Measurements from ENCODE around the gene RIF1.

The RIF1 gene, protein sequence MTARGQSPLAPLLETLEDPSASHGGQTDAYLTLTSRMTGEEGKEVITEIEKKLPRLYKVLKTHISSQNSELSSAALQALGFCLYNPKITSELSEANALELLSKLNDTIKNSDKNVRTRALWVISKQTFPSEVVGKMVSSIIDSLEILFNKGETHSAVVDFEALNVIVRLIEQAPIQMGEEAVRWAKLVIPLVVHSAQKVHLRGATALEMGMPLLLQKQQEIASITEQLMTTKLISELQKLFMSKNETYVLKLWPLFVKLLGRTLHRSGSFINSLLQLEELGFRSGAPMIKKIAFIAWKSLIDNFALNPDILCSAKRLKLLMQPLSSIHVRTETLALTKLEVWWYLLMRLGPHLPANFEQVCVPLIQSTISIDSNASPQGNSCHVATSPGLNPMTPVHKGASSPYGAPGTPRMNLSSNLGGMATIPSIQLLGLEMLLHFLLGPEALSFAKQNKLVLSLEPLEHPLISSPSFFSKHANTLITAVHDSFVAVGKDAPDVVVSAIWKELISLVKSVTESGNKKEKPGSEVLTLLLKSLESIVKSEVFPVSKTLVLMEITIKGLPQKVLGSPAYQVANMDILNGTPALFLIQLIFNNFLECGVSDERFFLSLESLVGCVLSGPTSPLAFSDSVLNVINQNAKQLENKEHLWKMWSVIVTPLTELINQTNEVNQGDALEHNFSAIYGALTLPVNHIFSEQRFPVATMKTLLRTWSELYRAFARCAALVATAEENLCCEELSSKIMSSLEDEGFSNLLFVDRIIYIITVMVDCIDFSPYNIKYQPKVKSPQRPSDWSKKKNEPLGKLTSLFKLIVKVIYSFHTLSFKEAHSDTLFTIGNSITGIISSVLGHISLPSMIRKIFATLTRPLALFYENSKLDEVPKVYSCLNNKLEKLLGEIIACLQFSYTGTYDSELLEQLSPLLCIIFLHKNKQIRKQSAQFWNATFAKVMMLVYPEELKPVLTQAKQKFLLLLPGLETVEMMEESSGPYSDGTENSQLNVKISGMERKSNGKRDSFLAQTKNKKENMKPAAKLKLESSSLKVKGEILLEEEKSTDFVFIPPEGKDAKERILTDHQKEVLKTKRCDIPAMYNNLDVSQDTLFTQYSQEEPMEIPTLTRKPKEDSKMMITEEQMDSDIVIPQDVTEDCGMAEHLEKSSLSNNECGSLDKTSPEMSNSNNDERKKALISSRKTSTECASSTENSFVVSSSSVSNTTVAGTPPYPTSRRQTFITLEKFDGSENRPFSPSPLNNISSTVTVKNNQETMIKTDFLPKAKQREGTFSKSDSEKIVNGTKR (N-terminal part only)

DNA sequence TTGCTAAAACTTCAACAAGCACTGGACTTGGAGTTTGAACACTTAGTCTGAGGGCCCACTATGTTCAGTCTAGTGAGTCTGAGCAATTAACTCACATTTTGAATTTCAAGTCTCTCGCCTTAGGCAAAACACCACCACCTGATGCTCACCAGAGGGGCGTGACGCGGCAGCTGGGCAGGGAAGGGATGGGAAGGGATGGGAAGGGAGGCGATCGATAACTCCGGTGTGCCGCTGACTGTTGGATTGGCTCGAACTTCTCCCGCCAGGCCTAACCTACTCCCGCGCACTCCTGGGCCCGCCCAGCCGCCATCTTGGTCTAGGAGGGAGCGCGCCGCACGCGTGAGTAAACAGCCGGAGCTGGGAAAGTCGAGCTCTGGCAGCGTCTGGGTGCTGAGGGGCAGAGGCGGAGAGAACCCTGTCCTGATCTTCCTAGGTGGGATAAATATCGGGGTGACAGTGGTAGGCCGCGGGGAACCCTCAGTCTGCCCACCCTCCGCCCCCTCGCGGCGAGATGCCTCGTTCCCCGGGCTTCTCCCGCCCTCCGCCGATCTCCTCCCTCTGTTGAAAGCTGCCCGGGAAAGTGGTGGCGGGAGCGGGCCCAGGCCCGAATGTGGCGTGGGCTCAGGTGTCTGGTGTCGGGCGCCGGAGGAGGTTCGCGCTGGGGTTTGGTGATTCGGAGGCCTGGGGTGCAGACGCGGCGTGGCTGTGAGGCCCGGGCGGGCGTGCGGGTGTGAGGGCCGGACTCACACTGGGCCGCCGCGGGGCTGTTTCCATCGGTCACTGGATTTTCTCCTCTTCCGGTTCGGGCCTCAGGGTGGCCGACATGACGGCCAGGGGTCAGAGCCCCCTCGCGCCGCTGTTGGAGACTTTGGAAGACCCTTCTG, at the start of gene RIF1:
RIF1 (plus strand) TSS at position 302 of the 884 bp plus-strand sequence; CDS start at position 824, 522 bp downstream.
- peak; percentile 76 for DNase-seq

DNA sequence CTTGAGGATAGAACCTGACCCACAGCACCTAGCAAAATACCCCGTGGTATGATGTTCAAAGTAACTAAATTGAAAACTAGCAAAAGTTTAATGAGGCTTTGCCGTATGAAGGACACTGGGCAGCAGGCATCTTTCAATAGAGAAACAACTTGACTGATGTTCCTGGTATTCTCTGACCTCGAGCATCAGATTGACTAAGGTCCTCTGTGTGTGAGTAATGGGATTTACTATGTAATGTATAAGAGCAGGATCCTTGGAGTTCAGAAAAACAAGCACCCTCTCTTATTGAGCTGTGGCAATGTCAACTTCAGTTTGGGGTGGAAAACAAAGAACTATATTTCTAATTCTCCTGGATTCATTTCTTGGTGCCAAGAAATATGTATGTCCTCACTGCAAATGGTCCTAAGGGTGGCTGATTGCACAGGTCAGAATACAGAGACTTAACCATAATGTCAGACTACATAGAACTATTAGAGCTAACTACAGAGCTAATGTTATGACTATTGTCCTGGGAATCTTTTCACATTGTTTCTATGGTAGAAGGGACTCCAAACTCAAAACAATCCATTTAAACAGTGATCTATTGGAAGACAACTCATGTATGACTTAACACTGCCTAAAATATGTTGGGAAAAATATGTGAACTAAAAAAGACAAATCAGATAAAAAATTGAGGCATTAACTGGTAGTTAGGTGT, 47.9 kb upstream of the RIF1 start:
- DNase-seq = no peak

DNA sequence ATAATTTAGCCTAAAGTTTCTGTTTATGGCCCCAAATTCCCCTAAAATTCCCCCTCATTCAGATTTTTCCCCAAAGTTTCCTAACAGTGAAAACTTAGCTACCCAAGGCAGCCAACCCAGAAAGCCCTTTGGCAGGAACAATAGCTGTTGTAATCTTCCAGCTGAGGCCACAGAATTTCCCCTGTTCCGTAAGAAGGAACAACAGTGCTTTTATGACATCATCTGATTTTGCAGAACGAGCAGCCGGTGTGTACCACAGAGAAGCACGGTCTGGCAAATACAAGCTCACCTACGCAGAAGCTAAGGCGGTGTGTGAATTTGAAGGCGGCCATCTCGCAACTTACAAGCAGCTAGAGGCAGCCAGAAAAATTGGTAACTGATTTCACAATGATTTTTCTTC, 46.0 kb upstream of the RIF1 start:
- DNase-seq = peak; percentile 63

DNA sequence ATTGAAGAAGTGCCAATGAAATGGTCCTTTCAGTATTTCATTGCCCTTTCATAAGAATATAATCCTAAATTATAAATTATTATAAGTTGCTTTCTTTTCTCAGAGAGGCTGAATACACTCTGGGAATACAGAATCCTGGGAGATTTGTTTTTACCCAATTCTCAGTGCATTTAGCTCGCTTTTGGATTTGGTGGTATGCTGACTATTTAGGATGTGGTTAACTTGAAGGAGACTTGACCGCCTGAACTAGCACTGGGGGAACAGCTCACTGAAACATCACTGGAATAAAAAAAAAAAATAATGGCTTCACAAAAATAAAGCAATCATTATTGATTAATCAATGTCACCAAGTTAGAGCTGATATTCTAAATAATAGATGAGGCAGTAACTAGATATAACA, 42.1 kb upstream of the RIF1 start:
- DNase-seq = no peak

DNA sequence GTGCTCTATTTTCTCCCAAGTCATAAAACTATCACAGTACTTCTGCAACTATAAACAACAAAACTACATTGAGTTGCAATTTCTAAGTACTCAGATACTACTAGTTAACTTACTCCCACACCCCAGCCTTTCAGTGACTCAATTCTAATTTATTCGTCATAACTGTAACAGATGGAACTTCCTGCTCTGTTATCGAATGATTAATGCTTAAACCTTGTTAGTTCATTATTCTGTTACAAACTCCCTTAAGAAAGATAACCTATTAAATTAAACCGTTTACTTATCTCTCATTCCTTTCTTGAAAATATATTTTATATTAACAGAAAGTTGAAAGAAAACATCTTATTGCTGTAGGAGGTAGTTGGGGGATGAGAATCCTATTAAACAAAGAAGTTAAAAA, 35.3 kb upstream of the RIF1 start:
- DNase-seq = no peak

DNA sequence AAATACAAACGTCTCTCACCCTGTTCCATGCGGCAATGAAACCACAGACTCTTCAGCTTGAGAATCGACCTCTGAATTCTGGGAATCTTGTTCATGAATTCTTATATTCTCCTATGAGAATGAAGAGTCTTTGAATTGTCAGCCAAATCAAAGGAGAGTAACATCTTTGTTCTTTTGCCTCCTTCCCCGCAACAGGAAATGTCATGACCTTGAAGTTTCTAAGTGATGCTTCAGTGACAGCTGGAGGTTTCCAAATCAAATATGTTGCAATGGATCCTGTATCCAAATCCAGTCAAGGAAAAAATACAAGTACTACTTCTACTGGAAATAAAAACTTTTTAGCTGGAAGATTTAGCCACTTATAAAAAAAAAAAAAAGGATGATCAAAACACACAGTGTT, 30.5 kb upstream of the RIF1 start:
- DNase-seq = no peak

DNA sequence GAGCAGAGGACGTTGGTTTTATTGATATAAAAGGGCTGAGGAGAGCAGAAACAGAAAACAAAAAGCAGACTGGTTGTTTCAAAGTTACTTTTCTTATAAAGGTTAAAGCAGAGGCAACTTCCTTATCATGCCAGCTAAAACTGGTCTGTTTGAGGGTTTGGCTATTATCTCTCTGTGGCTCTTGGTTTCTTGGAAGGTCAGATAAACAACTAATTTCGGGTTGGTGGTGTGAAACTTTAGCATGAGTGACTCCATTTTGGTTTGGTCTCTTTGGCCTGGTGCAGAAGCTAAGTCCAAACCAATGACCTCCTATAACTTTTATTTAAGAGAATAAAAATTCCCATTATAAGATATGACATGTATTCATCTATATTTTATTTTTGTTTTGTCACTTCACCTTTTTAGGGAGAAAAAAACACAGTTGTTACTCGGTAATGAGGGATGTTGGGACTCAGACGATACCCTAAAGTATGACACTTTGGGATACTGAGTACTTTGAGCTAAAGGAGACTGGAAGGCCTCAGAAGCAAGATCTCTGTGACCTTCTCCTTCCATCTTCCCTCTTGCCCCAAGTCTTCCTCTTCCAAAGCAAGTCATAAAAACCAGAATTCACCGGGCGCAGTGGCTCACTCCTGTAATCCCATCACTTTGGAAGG, 29.0 kb upstream of the RIF1 start:
- no peak for DNase-seq

DNA sequence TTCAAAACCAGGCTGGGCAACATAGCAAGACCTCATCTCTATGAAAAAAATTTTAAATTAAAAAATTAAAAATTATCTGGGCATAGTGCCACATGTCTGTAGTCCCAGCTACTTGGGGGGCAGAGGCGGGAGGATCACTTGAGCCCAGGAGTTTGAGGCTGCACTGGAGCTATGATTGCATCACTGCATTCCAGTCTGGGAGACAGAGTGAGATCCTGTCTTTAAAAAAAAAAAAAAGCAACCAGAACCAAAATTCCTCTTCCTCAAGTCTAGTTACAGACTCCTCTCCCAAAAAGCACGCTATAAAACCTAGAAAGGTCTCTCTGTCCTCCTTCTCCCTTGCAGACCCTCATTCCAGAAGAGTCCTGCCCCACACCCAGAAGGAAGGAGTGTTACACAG, 28.4 kb upstream of the RIF1 start:
- no peak for DNase-seq

DNA sequence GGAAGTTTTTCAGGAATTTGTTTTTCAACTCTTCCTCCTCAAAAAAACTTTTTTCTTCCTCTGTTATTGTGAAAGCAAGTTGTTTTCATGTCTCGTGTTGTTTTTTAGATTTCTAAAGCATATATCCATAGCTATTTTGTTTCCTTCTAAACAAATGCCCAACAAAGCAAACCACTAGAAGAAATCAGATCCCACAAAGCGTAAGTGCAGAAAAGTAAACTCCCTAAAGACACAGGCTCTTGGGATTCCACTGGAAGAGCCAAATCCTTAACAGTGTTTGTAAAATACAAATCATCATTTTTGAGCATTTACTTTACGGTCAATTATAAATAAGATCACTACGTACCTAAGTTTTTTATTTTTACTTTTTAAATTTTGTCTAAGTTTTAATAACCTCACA, 21.7 kb upstream of the RIF1 start:
- DNase-seq = no peak

DNA sequence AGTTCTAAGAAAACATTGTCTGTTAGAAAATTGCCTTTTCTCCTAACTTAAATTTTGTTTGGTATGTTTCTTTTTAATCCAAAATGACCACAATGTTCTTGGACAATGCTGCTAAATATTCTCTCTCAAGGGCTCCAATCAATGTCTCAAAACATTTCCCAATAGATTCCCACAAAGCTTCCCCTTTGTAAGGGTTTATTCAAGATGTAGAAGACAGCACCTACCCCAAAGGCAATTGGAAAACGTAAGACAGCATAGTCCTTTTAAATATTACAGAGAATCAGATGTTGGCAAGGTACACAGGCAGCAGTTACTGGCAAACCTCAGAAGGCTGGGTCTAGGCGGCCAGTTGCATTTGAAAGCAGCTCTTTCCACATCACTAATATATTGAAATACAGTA, 18.3 kb upstream of the RIF1 start:
- no peak for DNase-seq

DNA sequence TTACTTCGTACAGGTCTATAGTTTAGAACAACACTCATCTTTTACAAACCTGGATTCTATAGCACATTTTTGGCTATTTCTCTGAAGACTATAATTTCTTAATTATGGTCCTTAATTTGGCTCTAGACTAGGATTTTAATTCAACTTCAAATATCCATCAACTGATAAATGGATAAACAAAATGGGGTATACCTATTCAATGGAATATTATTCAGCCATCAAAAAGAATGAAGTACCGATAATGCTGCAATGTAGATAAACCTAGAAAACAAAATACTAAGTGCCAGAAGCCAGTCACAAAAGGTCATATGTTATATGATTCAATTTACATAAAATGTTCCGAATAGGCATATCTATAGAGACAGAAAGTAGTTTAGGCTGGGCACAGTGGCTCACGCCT, 15.2 kb upstream of the RIF1 start:
- no peak for DNase-seq

DNA sequence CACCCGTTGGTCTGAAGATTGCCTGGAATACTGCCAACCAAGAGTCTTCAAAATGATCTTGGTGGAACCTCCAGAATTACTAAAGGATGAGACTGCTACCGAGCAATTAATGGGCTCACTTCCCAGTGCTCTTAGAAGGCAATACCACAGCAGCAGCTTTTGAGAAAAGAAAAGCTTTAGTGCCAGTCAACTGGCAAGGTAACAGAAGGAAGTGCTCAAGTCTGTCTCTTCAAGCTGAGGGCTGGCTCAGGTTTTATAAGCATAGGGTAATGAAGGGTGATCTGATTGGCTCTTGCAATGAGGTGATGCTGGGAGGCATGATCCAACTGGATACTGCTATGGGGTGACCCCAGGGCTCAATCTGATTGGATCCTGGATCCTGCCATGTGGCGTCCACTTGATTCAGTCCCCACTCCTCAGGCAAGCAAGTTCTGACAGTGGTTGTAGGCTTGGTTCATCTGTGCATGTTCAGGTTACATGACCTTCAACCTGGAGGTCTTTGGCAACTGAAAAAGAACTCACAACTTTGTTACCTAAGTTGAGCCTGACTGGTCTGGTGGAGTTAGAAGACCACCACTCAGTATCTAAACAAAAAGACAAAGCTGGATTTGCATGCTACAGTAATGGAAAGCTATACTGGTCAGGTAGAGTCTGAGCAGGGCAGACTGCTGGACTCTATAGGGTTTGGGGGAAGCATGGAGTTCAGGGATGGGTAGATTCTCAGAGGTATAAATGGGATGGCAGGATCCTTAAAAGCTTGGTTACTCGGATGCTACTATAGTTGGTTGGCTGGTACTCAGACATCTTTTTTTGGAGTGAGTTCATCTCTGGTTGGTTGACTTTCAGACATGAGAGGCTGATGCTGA, 14.0 kb upstream of the RIF1 start:
- DNase-seq = no peak

DNA sequence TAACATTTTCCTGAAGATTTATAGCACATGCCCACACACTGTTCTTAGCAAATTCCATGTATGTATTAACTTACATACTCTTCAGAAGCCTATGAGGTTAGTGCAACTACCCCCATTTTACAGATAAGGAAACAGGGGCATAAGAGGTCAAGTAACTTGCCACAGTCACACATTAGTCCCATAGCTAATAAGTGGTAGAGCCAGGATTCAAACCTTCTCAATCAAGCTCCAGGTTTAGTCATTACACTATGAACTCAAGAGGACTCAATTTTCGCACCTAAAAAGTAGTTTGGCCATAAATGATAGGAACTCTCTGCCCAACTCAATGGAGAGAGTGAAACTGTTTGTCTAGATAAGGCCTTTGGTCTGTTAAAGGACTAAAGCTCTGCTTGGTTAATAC, 9.7 kb upstream of the RIF1 start:
- no peak for DNase-seq

DNA sequence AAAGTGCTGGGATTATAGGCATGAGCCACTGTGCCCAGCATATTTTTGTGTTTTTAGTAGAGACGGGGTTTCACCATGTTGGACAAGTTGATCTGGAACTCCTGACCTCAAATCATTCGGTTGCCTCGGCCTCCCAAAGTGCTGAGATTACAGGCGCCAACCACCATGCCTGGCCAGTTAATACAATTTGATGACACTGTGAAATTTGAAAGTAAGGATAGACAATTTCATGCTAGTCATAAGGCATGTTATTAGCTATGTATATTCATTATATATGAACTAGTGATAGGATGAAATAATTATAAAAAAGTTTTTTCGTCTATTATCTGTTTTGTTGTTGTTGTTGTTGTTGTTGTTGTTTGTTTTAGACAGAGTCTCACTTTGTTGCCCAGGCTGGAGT, 8.6 kb upstream of the RIF1 start:
- no peak for DNase-seq

DNA sequence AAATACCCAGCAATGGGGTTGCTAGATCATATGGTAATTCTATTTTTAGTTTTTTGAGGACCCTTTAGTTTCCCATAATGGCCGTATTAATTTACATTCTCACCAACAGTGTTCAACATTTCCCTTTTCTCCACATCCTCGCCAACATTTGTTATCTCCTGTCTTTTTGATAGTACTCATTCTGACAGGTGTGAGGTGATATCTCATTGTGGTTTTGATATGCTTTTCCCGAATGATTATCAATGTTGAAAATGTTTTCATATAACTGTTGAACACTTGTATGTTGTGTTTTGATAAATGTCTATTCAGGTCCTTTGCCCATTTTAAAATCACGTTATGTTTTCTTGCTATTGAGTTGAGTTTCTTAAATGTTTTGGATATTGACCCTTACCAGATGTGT, 5.8 kb upstream of the RIF1 start:
- no peak for DNase-seq

DNA sequence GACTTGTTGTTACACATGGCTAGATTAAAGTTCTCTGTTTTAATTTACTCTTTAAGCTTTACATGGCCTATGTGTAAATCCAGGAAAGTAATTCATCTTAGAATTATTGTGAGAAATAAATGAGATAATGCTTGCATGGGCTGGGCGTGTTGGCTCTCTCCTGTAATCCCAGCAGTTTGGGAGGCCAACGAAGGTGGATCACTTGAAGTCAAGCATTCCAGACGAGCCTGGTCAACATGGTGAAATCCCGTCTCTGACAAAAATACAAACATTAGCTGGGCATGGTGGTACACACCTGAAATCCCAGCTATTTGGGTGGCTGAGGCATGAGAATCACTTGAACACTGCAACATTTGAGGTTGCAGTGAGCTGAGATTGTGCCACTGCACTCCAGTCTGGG, 4.3 kb upstream of the RIF1 start:
- no peak for DNase-seq

DNA sequence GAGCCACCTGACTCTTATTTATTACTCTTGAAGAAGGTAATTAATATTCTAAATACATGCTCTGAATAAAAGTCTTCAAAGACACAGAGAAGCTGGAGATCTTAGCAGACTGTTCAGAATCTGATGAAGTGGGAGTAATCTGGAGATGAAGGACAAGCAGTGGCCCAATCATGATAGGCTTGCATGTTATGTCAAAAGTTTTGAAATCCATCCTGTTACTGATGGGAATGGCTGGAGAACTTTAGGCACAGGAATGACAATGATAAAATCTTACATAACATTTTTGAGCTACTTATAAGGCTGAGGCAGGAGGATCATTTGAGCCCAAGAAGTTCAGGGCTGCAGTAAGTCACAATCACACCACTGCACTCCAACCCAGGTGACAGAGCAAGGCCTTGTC, 2.4 kb upstream of the RIF1 start:
- no peak for DNase-seq

DNA sequence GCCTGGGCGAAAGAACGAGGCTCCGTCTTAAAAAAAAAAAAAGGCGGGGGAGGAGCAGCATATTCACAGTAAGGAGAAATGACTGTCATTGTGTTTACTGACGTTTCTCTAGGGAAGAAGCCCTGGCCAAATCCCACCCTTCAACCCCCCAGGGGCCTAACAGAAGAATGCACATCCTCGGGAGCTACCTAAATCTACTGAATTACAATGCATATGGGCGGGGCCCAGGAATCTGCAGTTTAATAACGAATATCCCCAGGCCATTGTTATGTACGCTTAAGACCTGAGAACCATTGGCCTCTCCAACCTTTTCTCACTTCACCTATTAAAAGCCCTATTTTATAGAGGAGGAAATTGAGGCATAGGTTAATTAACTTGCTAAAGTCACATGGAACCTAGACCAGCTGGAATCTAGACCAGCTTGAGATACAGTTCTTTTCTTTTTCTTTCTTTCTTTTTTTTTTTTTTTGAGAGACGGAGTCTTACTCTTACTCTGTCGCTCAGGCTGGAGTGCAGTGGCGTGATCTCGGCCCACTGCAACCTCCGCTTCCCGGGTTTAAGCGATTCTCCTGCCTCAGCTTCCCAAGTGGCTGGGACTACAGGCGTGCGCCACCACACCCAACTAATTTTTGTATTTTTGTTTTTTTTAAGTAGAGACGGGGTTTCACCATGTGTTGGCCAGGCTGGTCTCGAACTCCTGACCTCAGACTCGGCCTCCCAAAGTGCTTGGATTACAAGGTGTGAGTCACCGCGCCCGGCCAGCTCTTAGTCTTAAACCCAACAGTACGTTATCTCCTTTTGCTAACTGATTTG, 708 bp upstream of the RIF1 start:
- no peak for DNase-seq

DNA sequence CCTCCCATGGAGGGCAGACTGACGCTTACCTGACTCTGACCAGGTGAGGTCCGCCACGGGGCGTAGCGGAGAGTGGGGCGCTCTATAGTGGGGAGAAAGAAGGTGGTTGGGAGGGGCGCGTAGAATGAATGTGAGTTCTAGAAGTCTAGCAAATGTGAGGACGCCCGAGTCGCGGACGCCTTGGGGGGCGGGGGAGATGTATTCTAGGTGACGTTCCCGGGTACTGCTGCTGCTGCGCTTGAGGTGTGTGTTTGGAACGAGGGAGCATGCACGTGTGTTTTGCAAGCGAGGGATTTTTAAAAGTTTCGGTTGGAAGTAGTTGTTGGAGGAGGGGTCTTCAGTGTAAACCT, 758 bp downstream of the RIF1 start:
- peak; percentile 32 for DNase-seq
